NB4 (cell line): Measurements from ENCODE around the gene KRT15.

Experiments
- CTCF ChIP-seq: IDR thresholded peaks from one replicate; pipeline ENCODE4 v1.5.1; 2012; ENCODE audit warnings: low read depth, low read length
- MYC ChIP-seq: IDR thresholded peaks from 2 replicates; pipeline ENCODE4 v1.6.1; 2011; ENCODE audit warnings: low read depth, low read length
- POLR2A ChIP-seq: IDR thresholded peaks from 2 replicates; pipeline ENCODE4 v1.6.1; 2011; ENCODE audit warnings: mild to moderate bottlenecking; ENCODE audit not compliant: insufficient read length; ENCODE audit errors: extremely low read depth

GRCh38 chr17:41559548-41559947 is 40.9 kb upstream of the KRT15 start:
- TF ChIP-seq CTCF (no peak), POLR2A (no peak), MYC (no peak)
